Measurements from ENCODE around the gene PTGES2.
"Not testable (repeated sequence)": the region's sequence is repeated elsewhere in the genome, so short reads cannot be mapped to it uniquely, and the experiment has no call there.

The PTGES2 gene

DNA sequence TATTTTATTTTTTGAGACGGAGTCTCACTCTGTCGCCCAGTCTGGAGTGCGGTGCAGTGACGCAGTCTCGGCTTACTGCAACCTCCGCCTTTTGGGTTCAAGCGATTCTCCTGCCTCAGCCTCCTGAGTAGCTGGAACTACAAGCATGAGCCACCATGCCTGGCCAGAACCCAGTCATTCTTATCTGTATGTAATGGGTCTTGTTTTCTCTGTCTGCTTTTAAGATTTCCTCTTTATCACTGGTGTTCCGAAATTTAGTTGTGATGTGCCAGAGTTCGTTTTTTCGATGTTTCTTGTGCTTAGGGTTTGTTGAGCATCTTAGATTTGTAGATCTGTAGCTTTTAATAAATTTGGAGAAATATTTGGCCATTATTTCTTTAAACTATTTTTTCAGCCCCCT lies 40.3 kb downstream of the PTGES2 start:
- DNase-seq, result no peak

DNA sequence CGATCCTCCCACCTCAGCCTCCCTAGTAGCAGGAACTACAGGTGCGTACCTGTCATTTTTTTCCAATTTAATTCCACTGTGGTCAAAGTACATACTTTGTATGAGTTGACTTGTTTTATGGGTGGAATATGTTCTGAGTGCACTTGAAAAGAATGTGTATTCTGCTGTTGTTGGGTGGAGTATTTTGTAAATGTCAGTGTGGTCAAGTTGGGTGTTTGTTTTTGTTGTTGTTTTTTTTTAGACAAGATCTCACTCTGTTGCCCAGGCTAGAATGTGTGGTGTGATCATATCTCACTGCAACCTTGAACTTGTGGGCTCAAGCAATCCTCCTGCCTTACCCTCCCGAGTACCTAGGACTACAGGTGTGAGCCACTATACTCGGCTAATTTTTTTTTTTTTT lies 41.6 kb downstream of the PTGES2 start:
- DNase-seq, result no peak

DNA sequence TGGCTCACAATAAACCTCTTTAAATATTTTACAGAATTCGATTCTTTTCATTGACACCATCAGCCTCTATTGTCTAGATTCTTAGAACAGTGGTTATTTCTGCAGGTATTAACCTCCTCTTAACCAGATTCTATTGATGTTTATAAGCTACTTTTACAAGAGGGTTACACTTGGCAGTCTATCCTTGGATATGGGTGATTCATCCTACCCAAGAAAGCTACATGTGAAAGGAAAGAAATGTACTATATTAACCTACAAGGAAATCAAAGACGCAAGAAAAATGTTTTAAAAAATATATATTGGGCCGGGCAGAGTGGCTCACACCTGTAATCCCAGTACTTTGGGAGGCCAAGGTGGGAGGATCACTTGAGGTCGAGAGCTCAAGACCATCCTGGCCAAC lies 42.8 kb downstream of the PTGES2 start:
- no peak for DNase-seq

DNA sequence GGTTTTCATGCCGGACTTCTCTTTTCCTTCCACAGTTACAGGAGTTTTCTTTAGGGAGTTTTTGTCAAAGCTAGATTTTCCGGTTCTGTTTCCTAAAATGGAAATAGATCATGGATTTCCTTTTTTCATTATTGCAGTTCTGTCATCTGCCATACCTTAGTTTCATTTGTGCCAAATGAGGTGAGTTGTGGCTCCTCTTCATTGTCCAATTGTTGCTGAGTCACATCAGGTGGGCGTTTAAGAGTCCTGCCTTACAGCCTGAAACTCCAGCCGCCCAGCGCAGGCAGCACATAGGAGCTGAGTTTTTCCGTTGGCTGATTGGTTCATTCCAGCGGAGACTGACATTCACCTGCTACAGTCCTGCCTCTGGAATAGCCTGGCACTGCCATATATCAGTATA lies 45.4 kb downstream of the PTGES2 start:
- no peak for DNase-seq

DNA sequence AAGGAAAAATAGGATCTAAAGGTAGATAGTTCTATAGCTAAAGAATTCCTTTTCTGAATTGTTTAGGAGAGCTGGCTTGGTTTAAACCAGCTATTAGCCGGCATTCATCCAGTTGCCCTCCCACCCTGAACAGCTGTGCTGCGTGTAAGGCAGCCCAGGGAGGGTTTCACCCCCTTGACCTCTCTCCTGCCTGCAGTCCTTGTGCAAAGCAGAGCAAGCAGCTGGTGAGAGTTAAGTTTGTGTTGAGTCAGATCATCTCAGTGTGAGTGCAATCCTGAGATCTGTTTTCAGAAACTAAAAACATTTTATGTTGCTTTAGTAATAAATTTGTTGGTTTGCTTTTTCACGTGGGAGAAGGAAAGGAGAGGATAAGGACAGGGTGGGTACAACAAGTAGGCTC lies 46.5 kb downstream of the PTGES2 start:
- DNase-seq, result peak; percentile 90

DNA sequence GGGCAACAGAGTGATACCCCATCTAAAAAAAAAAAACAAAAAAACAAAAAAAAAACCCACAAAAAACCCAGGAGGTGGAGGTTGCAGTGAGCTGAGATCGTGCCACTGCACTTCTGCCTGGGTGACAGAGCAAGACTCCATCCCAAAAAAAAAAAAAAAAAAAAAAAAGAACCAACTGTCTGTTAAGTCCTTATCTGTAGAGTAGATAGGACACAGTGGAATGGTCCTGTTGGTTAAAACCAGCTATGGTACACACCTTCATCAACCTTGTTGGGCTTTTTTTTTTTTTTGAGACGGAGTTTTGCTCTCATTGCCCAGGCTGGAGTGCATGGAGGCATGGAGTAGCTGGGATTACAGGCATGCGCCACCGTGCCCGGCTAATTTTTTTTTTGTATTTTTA lies 47.3 kb downstream of the PTGES2 start:
- no peak for DNase-seq

DNA sequence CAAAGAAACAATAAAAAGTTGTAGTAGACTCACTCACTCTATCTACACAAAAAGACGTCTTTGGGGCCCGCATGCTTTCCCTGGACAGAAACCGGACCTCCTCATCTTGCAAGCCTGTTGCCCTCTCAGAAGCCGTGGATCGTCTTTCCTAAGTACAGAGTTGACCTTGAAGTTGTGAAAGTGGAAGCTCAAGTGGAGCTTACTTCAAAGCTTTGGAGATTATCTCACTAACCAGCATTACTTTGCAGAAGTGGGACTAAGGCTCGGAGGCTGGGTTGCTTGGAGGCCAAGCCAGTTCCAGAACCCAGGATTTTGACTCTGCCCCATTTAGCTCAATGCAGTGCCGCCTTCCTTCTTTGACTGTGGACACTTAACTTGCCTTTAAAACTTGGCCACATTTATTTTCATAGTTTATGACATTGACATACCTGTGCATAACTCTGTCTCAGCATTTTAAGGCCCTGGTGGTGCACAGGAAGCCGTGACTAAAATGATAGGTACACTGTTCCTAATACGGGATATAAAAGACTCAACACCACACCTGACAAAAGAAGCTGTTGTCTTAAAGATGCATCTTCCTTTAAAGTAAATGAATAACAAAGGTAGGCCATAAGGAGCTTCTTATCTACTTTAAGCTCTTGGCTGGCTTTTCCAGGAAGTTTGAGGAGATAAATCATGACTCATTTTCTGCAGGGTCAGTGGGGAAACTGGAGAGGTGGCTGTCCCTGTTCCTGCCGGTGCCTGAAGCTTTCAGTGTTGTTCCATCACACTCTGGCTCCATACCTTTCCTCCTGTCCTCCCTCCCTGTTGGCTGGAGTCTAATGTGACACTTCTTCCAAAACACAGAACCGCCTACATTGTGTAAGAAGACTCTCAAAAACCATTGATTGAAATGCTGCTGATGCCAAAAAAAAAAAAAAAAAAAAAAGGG lies 48.8 kb downstream of the PTGES2 start:
- DNase-seq, result no peak

DNA sequence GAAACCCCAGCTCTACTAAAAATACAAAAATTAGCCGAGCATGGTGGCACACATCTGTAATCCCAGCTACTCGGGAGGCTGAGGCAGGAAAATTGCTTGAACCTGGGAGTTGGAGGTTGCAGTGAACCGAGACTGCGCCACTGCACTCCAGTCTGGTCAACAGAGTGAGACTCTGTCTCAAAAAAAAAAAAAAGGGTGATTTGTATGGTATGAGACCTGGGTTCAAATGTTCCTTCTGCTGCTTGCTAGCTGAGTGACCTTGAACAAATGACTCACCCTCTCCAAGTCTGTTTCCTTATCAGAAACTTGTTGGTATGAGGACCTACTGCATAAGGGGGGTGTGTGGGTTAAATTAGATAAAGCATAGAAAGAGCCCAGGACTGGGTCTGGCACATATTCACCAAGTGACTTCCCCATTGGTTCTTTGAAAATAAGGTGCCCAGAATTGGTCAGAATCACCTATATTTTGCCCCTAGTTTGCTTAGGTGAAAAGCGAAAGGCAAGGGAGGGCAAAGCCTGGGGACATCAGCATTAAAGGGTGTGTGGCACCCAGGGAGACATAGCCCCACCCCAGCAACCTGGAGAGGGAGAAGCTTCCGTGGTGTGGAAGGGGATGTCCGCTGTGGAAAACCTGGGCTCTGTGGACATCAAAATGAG lies 49.6 kb downstream of the PTGES2 start:
- no peak for DNase-seq

DNA sequence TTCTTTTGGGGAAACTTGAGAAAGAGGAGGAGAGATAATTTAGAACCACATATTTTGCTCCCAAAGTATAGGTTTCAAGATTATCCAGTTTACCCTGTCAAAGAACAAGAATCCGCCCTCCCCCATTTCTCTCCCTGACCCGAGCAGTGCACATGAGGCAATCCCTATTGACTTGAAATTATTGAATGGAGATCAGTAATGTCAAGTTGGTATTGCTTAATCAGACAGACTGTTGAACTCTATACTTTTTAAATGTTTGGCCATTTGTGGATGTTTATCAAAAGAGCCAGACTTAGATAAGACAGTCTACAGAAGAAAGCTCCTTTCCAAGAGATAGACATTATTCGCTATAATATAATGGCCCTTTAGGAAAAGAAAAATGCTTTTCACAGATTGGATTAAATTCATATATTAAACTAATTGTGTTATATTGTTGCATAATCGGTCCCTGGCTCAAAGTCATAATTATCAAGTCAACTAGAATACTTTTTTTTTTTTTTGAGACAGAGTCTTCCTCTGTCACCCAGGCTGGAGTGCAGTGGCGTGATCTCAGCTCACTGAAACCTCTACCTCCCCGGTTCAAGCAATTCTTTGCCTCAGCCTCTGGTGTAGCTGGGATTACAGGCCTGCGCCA lies 54.2 kb downstream of the PTGES2 start:
- peak; percentile 18 for DNase-seq

DNA sequence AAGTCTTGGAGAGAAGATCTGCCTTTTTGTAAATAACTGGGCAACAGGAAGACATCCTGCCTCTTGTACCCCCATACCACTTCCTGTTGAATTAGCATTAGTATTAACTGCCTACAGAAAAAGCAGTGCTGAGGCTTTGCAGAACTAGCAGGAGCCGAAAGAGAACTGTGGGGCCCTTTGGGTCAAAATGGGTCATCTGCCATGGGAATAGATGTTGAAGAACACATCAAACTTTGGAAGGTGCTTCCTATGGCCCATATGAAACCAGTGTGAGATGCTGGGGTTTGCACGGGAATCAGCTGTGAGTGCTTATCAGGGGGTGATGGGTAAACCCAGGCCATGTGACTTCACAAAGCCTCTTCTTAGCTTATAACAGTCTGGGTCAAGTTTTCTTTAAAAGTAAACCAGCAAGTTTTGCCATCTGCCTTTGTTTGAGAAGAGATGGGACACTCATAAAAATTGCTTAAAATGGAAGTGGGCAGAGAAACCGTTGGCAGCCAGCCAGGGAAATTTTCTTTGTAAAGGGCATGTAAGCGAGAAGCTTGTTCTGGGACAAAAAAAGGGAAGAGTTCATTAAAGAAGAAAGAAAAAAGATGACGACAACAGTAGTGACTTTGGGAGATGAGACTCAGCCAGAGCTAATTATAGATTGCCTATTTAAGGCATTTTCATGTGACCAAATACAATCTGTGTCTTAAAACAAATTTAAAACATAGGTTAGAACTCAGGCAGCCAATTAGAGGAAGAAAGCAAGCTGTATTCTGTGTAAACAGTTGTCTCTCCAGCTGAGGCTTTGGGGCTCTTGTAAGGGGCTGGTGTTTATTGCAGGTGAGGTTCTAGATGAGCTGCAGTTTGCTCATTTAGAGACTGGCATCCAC lies 55.1 kb downstream of the PTGES2 start:
- DNase-seq, result peak; percentile 65

DNA sequence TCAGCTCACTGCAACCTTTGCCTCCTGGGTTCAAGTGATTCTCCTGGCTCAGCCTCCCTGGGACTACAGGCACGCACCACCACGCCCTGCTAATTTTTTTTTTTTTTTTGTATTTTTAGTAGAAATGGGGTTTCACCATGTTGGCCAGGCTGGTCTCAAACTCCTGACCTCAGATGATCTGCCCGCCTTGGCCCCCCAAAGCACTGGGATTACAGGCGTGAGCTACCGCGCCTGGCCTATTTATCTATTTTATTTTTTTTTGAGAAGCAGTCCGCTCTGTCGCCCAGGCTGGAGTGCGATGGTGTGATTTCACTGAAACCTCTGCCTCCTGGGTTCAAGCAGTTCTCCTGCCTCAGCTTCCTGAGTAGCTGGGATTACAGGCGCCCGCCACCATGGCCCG lies 56.1 kb downstream of the PTGES2 start:
- DNase-seq, result not testable (repeated sequence)

DNA sequence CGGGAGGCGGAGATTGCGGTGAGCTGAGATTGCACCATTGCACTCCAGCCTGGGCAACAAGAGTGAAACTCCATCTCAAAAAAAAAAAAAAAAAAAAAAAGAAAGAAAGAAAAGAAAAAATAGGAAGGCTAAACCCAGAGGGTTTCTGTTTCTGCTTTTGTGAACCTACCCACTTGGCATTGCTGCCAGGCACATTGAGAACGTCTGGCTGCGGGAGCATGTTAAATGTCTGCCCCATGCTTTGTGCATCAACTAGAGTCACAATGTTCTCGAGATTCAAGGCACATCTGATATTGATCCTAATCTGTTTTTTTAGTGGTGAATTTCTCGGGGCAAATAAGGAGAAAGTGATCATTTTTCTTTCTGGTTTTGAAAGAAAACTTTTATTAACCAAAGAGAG lies 56.7 kb downstream of the PTGES2 start:
- no peak for DNase-seq
